ENCODE results near the gene SH3BGRL2.
"Not testable (repeated sequence)": the region's sequence is repeated elsewhere in the genome, so short reads cannot be mapped to it uniquely, and the experiment has no call there.

The SH3BGRL2 gene

DNA sequence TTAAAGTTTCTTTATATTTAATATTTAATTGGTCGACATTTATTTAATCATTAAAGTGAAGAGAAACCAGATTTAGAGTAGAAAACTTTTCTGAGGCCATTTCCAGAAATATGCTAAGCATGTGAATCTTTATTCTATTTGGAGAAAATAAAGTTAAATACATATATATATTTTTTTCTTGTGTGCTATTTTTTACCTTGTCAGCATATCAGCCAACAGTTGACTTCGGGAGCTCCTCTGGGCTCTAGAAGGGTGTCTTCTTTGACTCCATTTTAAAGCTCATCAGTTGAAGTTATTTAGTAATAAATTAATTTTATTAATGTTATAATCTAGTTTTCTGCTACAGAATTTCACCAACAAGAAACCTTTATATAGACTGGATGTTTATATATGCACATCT, 73.1 kb downstream of the SH3BGRL2 start:
- no peak for DNase-seq

GRCh38 chr6:79705456-79705995, 74.4 kb downstream of the SH3BGRL2 start:
- no peak for DNase-seq

- DNase-seq = no peak
Measured at GRCh38 chr6:79706527-79706926, 75.4 kb downstream of the SH3BGRL2 start.

- no peak for DNase-seq
Measured at GRCh38 chr6:79707621-79708020, 76.5 kb downstream of the SH3BGRL2 start.

GRCh38 chr6:79708095-79708791, 77.1 kb downstream of the SH3BGRL2 start:
- DNase-seq = no peak

DNA sequence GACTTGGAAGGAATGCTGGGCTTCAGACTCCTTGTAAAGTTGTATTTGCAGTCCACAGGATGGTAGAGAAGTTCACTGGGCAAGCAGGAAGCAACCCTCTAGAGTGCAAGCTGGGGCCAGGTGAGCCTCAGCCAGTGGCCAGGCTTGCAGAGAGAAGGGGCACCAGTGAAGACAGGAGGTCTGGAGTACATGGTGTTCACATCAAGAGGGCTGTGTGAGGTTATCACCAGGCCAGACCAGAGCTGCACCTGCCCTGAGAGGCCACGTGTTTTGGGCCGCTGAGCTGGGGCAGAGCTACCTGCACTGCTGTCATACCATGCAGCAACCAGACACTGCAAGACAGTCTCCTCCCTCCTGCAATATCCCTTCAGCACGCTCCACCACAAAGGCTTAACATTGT, 79.0 kb downstream of the SH3BGRL2 start:
- DNase-seq = no peak

DNA sequence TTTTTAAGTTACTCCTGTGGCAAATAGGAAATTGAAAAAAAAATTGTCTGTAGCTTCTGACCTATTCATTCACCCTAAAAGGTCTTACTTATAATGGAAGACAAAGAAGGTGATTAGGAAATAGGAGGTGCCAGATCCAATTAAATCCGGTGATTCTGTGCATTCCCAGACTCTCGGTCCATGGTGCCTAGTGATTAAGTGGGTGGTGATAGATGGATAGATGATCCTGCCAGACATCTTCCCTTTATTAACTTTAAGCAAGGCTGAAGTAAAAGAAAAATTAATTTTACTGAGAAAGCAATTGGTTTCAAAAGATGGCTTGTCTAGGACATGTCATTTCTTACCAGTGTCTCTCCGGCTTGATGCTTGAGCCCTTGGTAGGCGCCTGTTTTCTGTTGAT, 80.0 kb downstream of the SH3BGRL2 start:
- no peak for DNase-seq

GRCh38 chr6:79712144-79712543, 81.0 kb downstream of the SH3BGRL2 start:
- DNase-seq = no peak

DNA sequence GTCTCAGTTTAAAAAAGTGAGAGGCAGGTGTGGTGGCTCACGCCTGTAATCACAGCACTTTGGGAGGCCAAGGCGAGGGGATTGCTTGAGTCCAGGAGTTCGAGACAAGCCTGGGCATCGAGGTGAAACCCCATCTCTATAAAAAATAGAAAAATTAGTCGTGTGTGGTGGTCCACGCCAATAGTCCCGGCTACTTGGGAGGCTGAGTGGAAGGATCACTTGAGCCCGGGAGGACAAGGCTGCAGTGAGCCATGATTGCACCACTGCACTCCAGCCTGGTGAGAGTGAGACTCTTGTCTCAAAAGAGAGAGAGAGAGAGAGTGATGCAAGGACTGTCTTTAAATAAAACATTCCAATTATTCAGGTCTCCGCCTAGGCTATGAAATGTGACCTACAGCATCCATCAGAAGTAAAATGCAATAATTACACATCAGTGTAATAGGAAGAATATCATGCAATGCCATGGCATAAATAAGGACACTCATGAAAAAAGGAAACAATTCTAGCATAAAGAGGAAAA, 81.5 kb downstream of the SH3BGRL2 start:
- DNase-seq = no peak

- peak; percentile 14 for DNase-seq
Measured at GRCh38 chr6:79713701-79714322, 82.7 kb downstream of the SH3BGRL2 start.

GRCh38 chr6:79717989-79718388, 86.9 kb downstream of the SH3BGRL2 start:
- no peak for DNase-seq

DNA sequence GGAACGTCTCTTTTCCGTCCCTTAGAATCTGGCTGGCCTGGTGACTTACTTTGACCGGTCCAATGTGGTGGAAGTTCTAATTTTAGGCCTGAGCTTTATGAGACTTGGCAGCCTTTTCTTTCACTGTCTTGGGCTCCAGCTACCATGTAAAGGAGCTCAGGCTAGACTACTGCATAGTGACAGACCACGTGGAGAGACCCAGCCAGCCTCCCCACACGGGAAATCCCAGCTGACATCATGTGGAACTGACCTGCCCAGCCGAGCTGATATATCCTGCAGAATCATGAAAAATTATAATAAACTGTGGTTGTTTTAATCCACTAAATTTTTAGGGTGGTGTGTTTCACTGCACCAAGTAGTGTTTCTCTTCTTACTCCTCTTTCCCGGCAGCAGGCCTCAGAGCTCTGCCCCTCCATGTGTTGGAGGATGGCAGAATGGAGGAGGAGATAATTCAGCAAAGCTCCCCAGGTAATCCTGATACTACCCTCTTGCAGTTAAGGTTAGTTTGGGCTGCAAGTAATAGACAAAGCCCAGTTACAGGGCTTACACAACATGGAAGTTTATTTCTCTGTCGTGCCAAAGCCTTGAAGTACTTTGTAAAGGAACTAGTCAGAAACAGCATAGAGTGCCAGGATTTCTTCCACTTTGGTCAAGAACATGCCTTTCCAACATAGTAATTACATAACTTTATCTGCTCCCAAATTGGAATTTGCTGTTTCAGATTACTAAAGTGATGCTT, 87.5 kb downstream of the SH3BGRL2 start:
- no peak for DNase-seq

GRCh38 chr6:79719248-79719960, 88.3 kb downstream of the SH3BGRL2 start:
- no peak for DNase-seq

DNA sequence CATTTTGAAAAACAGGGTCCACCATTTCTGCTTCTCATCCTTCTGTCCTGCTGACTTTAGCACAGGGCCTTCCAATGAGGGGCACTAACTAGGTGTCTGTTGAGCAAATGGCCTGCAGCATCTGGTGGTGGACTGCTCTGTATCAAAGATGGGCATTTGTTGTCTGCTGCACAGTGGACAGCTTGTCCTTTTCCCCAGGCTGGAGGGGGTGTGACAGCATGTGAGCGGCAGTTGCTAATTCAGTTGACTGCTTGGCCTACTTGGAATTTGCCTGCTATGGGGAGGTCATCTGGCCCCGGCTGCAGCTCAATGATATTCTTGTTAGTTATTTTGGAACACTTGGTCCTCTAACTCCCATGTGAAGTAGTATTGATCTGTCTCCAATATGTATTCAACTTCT, 93.7 kb downstream of the SH3BGRL2 start:
- no peak for DNase-seq

- no peak for DNase-seq
Measured at GRCh38 chr6:79731471-79731870, 100.3 kb downstream of the SH3BGRL2 start.

- no peak for DNase-seq
Measured at GRCh38 chr6:79733388-79733787, 102.3 kb downstream of the SH3BGRL2 start.

DNA sequence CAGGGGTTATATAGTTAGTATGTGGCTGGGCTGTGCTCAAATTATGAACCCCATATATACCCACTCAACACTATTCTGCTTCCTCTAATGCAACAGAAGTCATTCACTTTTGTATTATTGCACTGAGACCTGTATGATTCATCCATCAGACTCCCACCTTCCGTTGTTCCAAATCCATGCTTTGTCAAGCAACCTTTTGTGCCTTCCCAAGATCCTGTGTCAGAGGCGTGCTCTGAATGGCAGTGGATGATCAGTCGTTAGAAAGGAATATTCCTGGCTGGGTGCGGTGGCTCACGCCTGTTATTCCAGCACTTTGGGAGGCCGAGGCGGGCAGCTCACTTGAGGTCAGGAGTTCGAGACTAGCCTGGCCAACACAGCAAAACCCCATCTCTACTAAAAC, 103.2 kb downstream of the SH3BGRL2 start:
- DNase-seq = no peak

GRCh38 chr6:79735183-79735582, 104.1 kb downstream of the SH3BGRL2 start:
- no peak for DNase-seq

GRCh38 chr6:79737172-79737571, 106.0 kb downstream of the SH3BGRL2 start:
- no peak for DNase-seq

DNA sequence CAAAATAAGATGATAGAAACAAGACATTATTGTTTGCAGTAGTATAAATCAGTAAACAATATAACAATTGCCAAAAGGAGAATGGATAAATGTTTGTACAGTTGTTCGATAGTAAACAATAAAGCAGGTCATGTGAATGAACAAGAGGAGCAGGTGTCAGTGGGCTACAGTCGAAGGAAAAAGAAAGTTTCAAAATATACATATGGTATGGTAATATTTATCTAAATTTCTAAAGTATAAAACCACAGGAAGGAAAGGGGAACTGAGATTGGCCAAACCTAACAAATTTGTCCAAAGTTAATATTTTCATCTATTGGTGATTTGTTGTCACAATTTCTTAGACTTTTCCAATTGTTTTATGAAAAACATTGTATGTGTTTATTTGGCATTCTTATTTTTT, 110.9 kb downstream of the SH3BGRL2 start:
- DNase-seq = no peak

GRCh38 chr6:79745282-79745681, 114.2 kb downstream of the SH3BGRL2 start:
- DNase-seq = not testable (repeated sequence)

- DNase-seq = not testable (repeated sequence)
Measured at GRCh38 chr6:79746325-79746724, 115.2 kb downstream of the SH3BGRL2 start.

DNA sequence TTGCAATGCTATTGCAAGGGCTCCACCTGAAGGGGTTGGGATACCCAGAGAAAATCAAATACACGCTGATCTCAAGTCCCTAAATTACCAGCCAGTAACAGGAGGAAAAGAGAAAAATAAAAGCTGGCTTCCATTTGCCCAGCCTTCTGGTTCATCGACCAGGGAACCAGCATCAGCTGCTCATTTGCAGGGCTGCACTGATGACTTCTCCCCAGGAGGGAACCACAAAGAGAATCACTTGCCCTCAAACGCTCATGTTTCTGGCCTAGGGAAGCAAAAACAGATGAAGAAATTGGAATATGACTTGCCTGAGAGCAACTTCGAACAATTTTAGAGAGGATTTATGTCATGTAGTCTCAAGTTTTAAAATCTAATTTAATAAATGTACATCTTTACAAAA, 119.7 kb downstream of the SH3BGRL2 start:
- no peak for DNase-seq
